SIG-M5 (cell line): ENCODE data around the gene PSMG2.

Experiments used
- DNase-seq: peaks from one replicate; lab custom pipeline; 2025; lab: John Stamatoyannopoulos, UW

Gene PSMG2

DNA sequence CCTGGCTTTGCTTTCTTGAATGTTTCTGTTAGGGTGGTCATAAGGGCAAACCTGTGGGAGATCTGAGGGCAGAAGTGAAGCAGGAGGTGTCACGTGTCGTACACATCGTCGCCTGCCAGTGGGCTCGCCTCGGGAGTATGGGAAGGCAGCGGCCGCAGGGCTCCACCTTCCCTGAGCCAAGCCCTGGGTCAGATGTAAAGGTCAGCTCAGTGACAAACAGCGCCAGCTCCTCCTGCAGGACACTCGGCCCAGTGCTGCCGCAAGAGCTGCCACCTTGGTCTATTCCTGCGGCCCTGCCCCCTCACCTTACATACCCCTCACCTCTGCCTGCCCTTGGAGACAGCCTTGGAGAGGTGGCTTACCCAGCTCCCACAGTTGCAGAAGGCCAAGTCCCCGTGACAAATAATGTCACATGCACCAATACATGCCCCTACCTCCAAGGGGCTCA, 64.2 kb downstream of the PSMG2 start:
- no peak for DNase-seq

DNA sequence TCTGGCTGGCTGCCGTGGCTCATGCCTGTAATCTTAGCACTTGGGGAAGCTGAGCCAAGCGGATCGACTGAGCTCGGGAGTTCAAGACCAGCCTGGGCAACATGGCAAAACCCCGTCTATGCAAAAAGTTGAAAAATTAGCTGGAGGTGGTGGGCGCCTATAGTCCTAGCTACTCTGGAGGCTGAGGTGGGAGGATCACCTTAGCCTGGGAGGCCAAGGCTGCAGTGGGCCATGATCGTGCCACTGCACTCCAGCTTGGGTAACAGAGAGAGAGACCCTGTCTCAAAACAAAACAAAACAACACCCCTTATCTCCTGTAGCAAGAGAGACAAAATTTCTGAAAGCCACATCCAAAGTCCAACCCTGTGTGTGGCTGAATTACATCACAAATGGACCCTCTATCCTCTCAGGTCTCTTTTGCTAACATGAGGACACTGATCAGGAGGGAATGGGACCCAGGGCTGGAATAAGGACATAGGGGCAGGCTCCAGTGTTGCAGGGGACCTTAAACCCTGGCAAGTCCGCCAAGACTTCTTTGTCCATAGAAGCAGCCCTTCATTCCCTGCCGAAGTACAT, 64.8 kb downstream of the PSMG2 start:
- DNase-seq, result no peak

- no peak for DNase-seq
Observed at GRCh38 chr18:12768625-12769024, 65.8 kb downstream of the PSMG2 start.

DNA sequence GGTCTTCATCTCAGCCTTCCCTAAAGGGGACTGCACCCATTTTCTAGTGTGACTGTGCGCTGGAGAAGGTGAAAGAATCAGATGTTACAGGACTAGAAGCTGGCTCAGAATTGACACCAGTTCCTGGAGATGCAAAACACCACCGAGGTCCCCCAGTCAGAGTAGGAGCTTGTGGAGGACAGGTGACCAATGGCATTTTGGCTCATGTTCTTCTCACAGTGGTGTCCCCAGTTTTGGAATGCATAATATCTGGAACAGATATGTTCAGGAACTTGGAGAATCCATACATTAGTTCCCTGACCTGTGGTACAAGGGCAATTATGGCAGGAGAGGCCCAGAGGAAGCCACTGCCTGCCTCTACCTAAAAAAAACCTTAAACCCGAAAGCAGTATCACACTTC, 66.3 kb downstream of the PSMG2 start:
- DNase-seq, result no peak

- DNase-seq, result no peak
Observed at GRCh38 chr18:12769644-12770440, 67.0 kb downstream of the PSMG2 start.

- DNase-seq, result no peak
Observed at GRCh38 chr18:12770469-12771219, 67.8 kb downstream of the PSMG2 start.

DNA sequence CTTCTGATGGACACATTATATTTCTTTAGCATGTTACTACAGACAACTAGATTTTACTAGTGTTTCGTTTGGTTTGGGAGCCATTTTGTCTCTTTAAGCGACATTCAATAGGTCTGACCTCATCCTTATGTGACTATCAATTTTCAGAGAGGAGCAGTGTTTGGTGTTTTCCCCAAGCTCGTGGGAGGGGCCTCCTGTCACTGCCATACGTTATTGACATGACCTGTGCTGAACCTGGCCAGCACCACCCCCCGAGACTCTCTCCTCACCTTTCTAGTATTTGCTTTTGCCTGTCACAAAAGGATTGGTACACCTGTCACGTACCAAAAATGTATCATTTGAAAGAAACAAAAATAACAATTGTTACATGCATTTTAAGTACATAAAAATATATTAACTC, 69.3 kb downstream of the PSMG2 start:
- DNase-seq, result no peak

- DNase-seq, result no peak
Observed at GRCh38 chr18:12773369-12773768, 70.5 kb downstream of the PSMG2 start.

DNA sequence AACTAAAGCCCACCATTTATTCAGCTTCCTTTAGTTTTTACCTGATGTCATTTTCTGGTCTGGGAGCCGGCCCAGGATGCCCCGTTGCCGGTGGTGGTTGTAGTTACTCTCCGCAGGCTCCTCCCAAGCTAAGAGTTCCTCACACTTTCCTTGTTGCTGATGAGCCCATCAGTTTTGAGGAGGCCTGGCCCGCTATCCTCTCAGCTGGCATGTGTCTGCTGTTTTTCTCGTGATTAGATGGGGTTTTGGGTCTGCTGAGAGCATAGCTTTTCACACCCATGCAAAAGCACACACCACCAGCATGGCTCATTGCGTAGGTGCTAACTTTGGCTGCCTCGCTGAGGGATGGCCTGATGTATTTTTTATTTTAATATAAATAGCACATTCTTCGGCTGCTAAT, 72.1 kb downstream of the PSMG2 start:
- DNase-seq, result no peak
